SU-DHL-6 (cell line): Measurements from ENCODE around the gene EPS8L1.

Experiments
- EZH2phosphoT487 ChIP-seq: fragments of 200-600 bp; sonication (generic), shearing (Covaris generic); conservative IDR thresholded peaks from 2 replicates; pipeline ENCODE4 v1.6.1; 2018; ENCODE audit warnings: mild to moderate bottlenecking, antibody characterized with exemption, low read length, moderate library complexity, mixed read lengths
- TF ChIP-seq, protein P1 (sequence below): fragments of 200-600 bp; sonication (generic); IDR thresholded peaks from one replicate; pipeline ENCODE4 v1.5.1; 2017; ENCODE audit warnings: antibody characterized with exemption, mild to moderate bottlenecking, low read length, moderate library complexity; ENCODE audit not compliant: insufficient read depth, poor library complexity, severe bottlenecking

- TF ChIP-seq, protein P1, sequence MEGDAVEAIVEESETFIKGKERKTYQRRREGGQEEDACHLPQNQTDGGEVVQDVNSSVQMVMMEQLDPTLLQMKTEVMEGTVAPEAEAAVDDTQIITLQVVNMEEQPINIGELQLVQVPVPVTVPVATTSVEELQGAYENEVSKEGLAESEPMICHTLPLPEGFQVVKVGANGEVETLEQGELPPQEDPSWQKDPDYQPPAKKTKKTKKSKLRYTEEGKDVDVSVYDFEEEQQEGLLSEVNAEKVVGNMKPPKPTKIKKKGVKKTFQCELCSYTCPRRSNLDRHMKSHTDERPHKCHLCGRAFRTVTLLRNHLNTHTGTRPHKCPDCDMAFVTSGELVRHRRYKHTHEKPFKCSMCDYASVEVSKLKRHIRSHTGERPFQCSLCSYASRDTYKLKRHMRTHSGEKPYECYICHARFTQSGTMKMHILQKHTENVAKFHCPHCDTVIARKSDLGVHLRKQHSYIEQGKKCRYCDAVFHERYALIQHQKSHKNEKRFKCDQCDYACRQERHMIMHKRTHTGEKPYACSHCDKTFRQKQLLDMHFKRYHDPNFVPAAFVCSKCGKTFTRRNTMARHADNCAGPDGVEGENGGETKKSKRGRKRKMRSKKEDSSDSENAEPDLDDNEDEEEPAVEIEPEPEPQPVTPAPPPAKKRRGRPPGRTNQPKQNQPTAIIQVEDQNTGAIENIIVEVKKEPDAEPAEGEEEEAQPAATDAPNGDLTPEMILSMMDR = no peak
- no peak for TF ChIP-seq EZH2phosphoT487
Measured at GRCh38 chr19:55034751-55035150, 40.9 kb upstream of the EPS8L1 start.
